CD4-positive, alpha-beta T cell treated with Interleukin-4 for 1 hour (primary cell): ENCODE results near the gene SETD1A.

ENCODE experiments used
- DNase-seq, 2 donors: peaks; one replicate each; pipeline ENCODE4 v3.0.0-alpha.2; 2020 to 2022

The SETD1A gene

GRCh38 chr16:30956601-30957455 is 726 bp upstream of the SETD1A start:
- DNase-seq, result peak; percentile 79 to 86

GRCh38 chr16:30958175-30959079 is 873 bp downstream of the SETD1A start:
- peak in 1 of 2 donors; percentile 62 for DNase-seq

- no peak for DNase-seq
Measured at GRCh38 chr16:30961384-30961783, 3.8 kb downstream of the SETD1A start.

GRCh38 chr16:30963925-30964511 is 6.5 kb downstream of the SETD1A start:
- DNase-seq, result no peak

GRCh38 chr16:30964574-30965226 is 7.1 kb downstream of the SETD1A start:
- no peak for DNase-seq

GRCh38 chr16:30965436-30965835 is 7.9 kb downstream of the SETD1A start:
- no peak for DNase-seq

GRCh38 chr16:30966033-30966619 is 8.6 kb downstream of the SETD1A start:
- DNase-seq, result no peak

GRCh38 chr16:30967795-30968194 is 10.2 kb downstream of the SETD1A start:
- no peak for DNase-seq

GRCh38 chr16:30969246-30969842 is 11.8 kb downstream of the SETD1A start:
- DNase-seq, result no peak

- no peak for DNase-seq
Measured at GRCh38 chr16:30971298-30971697, 13.7 kb downstream of the SETD1A start.

GRCh38 chr16:30972872-30973271 is 15.3 kb downstream of the SETD1A start:
- no peak for DNase-seq

- DNase-seq, result no peak
Measured at GRCh38 chr16:30974348-30974747, 16.8 kb downstream of the SETD1A start.

GRCh38 chr16:30976486-30976885 is 18.9 kb downstream of the SETD1A start:
- no peak for DNase-seq

- no peak for DNase-seq
Measured at GRCh38 chr16:30977502-30977901, 19.9 kb downstream of the SETD1A start.

GRCh38 chr16:30979170-30980022 is 21.8 kb downstream of the SETD1A start:
- DNase-seq, result no peak

- DNase-seq, result no peak
Measured at GRCh38 chr16:30980023-30980371, 22.4 kb downstream of the SETD1A start.

GRCh38 chr16:30980434-30980833 is 22.9 kb downstream of the SETD1A start:
- DNase-seq, result no peak

- DNase-seq, result no peak
Measured at GRCh38 chr16:30980959-30981358, 23.4 kb downstream of the SETD1A start.

- no peak for DNase-seq
Measured at GRCh38 chr16:30982548-30983288, 25.2 kb downstream of the SETD1A start.

- DNase-seq, result no peak
Measured at GRCh38 chr16:30983289-30983889, 25.8 kb downstream of the SETD1A start.
